ENCODE data around the gene AAMDC. TPM values are rescaled to one million over a fixed set of nuclear protein-coding genes. Genes with fewer than 3 reads are reported as not detected.

AAMDC gene
- total RNA-seq, 1 experiment from 2014 or later, result 15.7 TPM

GRCh38 chr11:77806415-77806814, 14.5 kb upstream of the AAMDC start:
- H3K9me3 ChIP-seq (ENCODE audit: low read depth, low read length, poor library complexity, severe bottlenecking), result no peaks in the 10 kb centered on the region
- POLR2A ChIA-PET (ENCODE audit: low non-redundant PET), result no interaction called here
- intact Hi-C loops (cut with micrococcal nuclease; ENCODE audit: unreplicated experiment), result no loop called here
- no peak overlapping the region for H3K27ac ChIP-seq (ENCODE audit: low read depth, low read length, poor library complexity, severe bottlenecking)
- CTCF ChIA-PET, result no interaction called here
- H3K4me3 ChIP-seq (ENCODE audit: low read depth, low read length, poor library complexity, severe bottlenecking), result no peak overlapping the region
- H3K36me3 ChIP-seq (ENCODE audit: insufficient read depth, low read length, poor library complexity, severe bottlenecking), result no peaks in the 10 kb centered on the region
- TF ChIP-seq CTCF (conservative IDR thresholded peaks at IDR 0.05; ENCODE audit: low read depth, low read length), result no peak
- no peak for TF ChIP-seq EZH2 (IDR thresholded peaks at IDR 0.05; ENCODE audit: borderline replicate concordance, low read depth, low read length, poor library complexity, severe bottlenecking)
- peaks cover 4% of the 10 kb centered on the region for H3K4me1 ChIP-seq (ENCODE audit: insufficient read depth, low read length, poor library complexity, severe bottlenecking)
- no TSS peak for BruUV-seq (replicated peaks)
- H3K27me3 ChIP-seq (replicated peaks; ENCODE audit: insufficient read depth, low read depth, low read length, poor library complexity), result no peaks in the 10 kb centered on the region
- no peak for DNase-seq (ENCODE audit: low spot score)

GRCh38 chr11:77806993-77807392, 14.0 kb upstream of the AAMDC start:
- TF ChIP-seq CTCF (conservative IDR thresholded peaks at IDR 0.05; ENCODE audit: low read depth, low read length) (no peak), EZH2 (IDR thresholded peaks at IDR 0.05; ENCODE audit: borderline replicate concordance, low read depth, low read length, poor library complexity, severe bottlenecking) (no peak)
- no TSS peak for BruUV-seq (replicated peaks)
- H3K36me3 ChIP-seq (ENCODE audit: insufficient read depth, low read length, poor library complexity, severe bottlenecking), result no peaks in the 10 kb centered on the region
- H3K4me1 ChIP-seq (ENCODE audit: insufficient read depth, low read length, poor library complexity, severe bottlenecking), result no peaks in the 10 kb centered on the region
- POLR2A ChIA-PET (ENCODE audit: low non-redundant PET), result no interaction called here
- no peak overlapping the region for H3K4me3 ChIP-seq (ENCODE audit: low read depth, low read length, poor library complexity, severe bottlenecking)
- no peaks in the 10 kb centered on the region for H3K27me3 ChIP-seq (replicated peaks; ENCODE audit: insufficient read depth, low read depth, low read length, poor library complexity)
- CTCF ChIA-PET, result no interaction called here
- no peak overlapping the region for H3K27ac ChIP-seq (ENCODE audit: low read depth, low read length, poor library complexity, severe bottlenecking)
- intact Hi-C loops (cut with micrococcal nuclease; ENCODE audit: unreplicated experiment), result no loop called here
- H3K9me3 ChIP-seq (ENCODE audit: low read depth, low read length, poor library complexity, severe bottlenecking), result no peaks in the 10 kb centered on the region
- DNase-seq (ENCODE audit: low spot score), result no peak

GRCh38 chr11:77813256-77813655, 7.7 kb upstream of the AAMDC start:
- Histone ChIP-seq H3K27me3 (replicated peaks; ENCODE audit: insufficient read depth, low read depth, low read length, poor library complexity) (no peaks in the 10 kb centered on the region), H3K4me3 (ENCODE audit: low read depth, low read length, poor library complexity, severe bottlenecking) (no peak overlapping the region), H3K4me1 (ENCODE audit: insufficient read depth, low read length, poor library complexity, severe bottlenecking) (no peaks in the 10 kb centered on the region), H3K9me3 (ENCODE audit: low read depth, low read length, poor library complexity, severe bottlenecking) (peaks cover 10% of the 10 kb centered on the region), H3K36me3 (ENCODE audit: insufficient read depth, low read length, poor library complexity, severe bottlenecking) (no peaks in the 10 kb centered on the region), H3K27ac (ENCODE audit: low read depth, low read length, poor library complexity, severe bottlenecking) (no peak overlapping the region)
- POLR2A ChIA-PET (ENCODE audit: low non-redundant PET), result no interaction called here
- TF ChIP-seq CTCF (conservative IDR thresholded peaks at IDR 0.05; ENCODE audit: low read depth, low read length) (no peak), EZH2 (IDR thresholded peaks at IDR 0.05; ENCODE audit: borderline replicate concordance, low read depth, low read length, poor library complexity, severe bottlenecking) (no peak)
- intact Hi-C loops (cut with micrococcal nuclease; ENCODE audit: unreplicated experiment), result no loop called here
- no peak for DNase-seq (ENCODE audit: low spot score)
- CTCF ChIA-PET, result no interaction called here
- no TSS peak for BruUV-seq (replicated peaks)
